K562 (cell line): ENCODE results near the gene ID4. TPM values are rescaled to one million over a fixed set of nuclear protein-coding genes. Genes with fewer than 3 reads are reported as not detected.

ENCODE experiments used
- ATAC-seq: fragments of 200-7000 bp; cut with Tn5 transposase; 3 replicates; pipeline ENCODE4 v1.9.1; 2020; ENCODE audit warnings: moderate library complexity
- BruUV-seq: library from RNA; stranded (reverse); fragments of 400-500 nt; replicated peaks from 2 replicates; lab custom pipeline; 2021; lab: Mats Ljungman, UMichigan
- CTCF ChIA-PET: fragments of 300-600 bp; formaldehyde crosslinking; extraction: SDS; loops from one replicate; lab custom pipeline; 2021; ENCODE audit warnings: low intra/inter-chr PET ratio; lab: Yijun Ruan, JAX
- POLR2A ChIA-PET: fragments of 300-600, 350-650 bp; sonication (Branson Sonifier 250); formaldehyde crosslinking; extraction: SDS; loops from one replicate; lab custom pipeline; 2021; ENCODE audit warnings: antibody characterized with exemption, inconsistent platforms; lab: Yijun Ruan, JAX
- DNase-seq, 4 experiments: peaks; one replicate each; pipeline versions ENCODE4 v3.0.0 to v3.0.0-alpha.2; 2011 to 2018; ENCODE audit warnings: low spot score in 3 of 4, mixed read lengths in 3 of 4; ENCODE audit errors: extremely low read depth in 1 of 4
- FAIRE-seq: peaks from 2 replicates; lab custom pipeline; 2011; peaks lifted over from hg19 to GRCh38; lab: Jason Lieb, UNC
- H2AFZ ChIP-seq: 2 replicates; pipeline ENCODE4 v1.6.0; 2011; ENCODE audit warnings: low read depth, low read length, control low read depth, inconsistent platforms
- H3K27ac ChIP-seq: fragments of 200-600 bp; 3 replicates; pipeline ENCODE4 v1.8.0; 2011; ENCODE audit warnings: low read depth, mild to moderate bottlenecking, control low read depth, inconsistent platforms, low read length, moderate library complexity, mixed read lengths; ENCODE audit errors: extremely low read depth
- H3K27me3 ChIP-seq, 2 experiments: fragments of 300-600 bp in 1 of 2; 2 replicates in 1 of 2; 3 replicates in 1 of 2; pipeline versions ENCODE4 v1.6.0 to v1.8.0; 2011; ENCODE audit warnings: inconsistent platforms in 2 of 2, low read length in 2 of 2, mild to moderate bottlenecking in 1 of 2, mixed read lengths in 1 of 2, moderate library complexity in 1 of 2; ENCODE audit not compliant: control insufficient read depth in 2 of 2, insufficient read depth in 2 of 2
- H3K36me3 ChIP-seq: fragments of 300-600 bp; 3 replicates; pipeline ENCODE4 v1.8.0; 2011; ENCODE audit warnings: mild to moderate bottlenecking, low read length, inconsistent platforms; ENCODE audit not compliant: control insufficient read depth, insufficient read depth
- H3K4me1 ChIP-seq, 2 experiments: fragments of 200-600 bp in 1 of 2; replicated peaks in 1 of 2; 2 replicates in 1 of 2; 3 replicates in 1 of 2; pipeline versions ENCODE4 v1.5.1 to v1.8.0; 2011; ENCODE audit warnings: inconsistent platforms in 2 of 2, low read length in 2 of 2, mild to moderate bottlenecking in 1 of 2, mixed read lengths in 1 of 2, moderate library complexity in 1 of 2; ENCODE audit not compliant: control insufficient read depth in 2 of 2, insufficient read depth in 2 of 2
- H3K4me2 ChIP-seq: 2 replicates; pipeline ENCODE4 v1.6.1; 2011; ENCODE audit warnings: low read length, control low read depth, inconsistent platforms, mixed read lengths; ENCODE audit not compliant: insufficient read depth
- H3K4me3 ChIP-seq: fragments of 200-600 bp; sonication (generic), shearing (Covaris generic); 2 replicates; pipeline ENCODE4 v1.5.1; 2016; ENCODE audit warnings: control low read depth, inconsistent platforms
- H3K79me2 ChIP-seq: fragments of 200-600 bp; 3 replicates; pipeline ENCODE4 v1.8.0; 2011; ENCODE audit warnings: low read length, inconsistent platforms; ENCODE audit not compliant: control insufficient read depth, insufficient read depth
- H3K9ac ChIP-seq, 2 experiments: 2 replicates each; pipeline versions ENCODE4 v1.6.0 to v1.6.1; 2011; ENCODE audit warnings: low read depth in 2 of 2, low read length in 2 of 2, control low read depth in 1 of 2, inconsistent platforms in 1 of 2, mild to moderate bottlenecking in 1 of 2, mixed read lengths in 1 of 2; ENCODE audit not compliant: insufficient read depth in 1 of 2
- H3K9me1 ChIP-seq: one replicate; pipeline ENCODE4 v1.6.0; 2011; ENCODE audit warnings: inconsistent platforms, mild to moderate bottlenecking, low read length, moderate library complexity; ENCODE audit not compliant: control insufficient read depth, insufficient read depth
- H3K9me3 ChIP-seq: replicated peaks from 2 replicates; pipeline ENCODE4 v1.5.1; 2011; ENCODE audit warnings: low read depth, low read length, inconsistent platforms; ENCODE audit not compliant: control insufficient read depth, insufficient read depth
- H4K20me1 ChIP-seq: replicated peaks from 2 replicates; pipeline ENCODE4 v1.6.1; 2011; ENCODE audit warnings: low read length, inconsistent platforms, mixed read lengths; ENCODE audit not compliant: control insufficient read depth, insufficient read depth
- CBX8 ChIP-seq: fragments of 200-600 bp; sonication (generic); IDR thresholded peaks from 2 replicates; pipeline ENCODE4 v1.6.1; 2012; ENCODE audit warnings: borderline replicate concordance, mixed run types, low read depth, mild to moderate bottlenecking, moderate library complexity, mixed read lengths, low read length, control low read depth, inconsistent platforms; ENCODE audit not compliant: poor library complexity, severe bottlenecking; ENCODE audit errors: extremely low read depth
- CGGBP1 ChIP-seq: fragments of 250-450 bp; sonication (Bioruptor Pico); IDR thresholded peaks from 2 replicates; pipeline ENCODE4 v1.9.0; 2021; ENCODE audit warnings: mild to moderate bottlenecking
- ELF2 ChIP-seq: fragments of 250-450 bp; sonication (Bioruptor Pico); IDR thresholded peaks from 2 replicates; pipeline ENCODE4 v1.5.0; 2021; ENCODE audit warnings: mild to moderate bottlenecking
- ERF ChIP-seq: fragments of 450-650 bp; formaldehyde crosslinking; IDR thresholded peaks from 2 replicates; pipeline ENCODE4 v1.4.0; 2020; ENCODE audit warnings: mild to moderate bottlenecking, mixed read lengths
- POLR3G ChIP-seq: IDR thresholded peaks from 2 replicates; pipeline ENCODE4 v1.6.1; 2011; ENCODE audit not compliant: insufficient read length, insufficient replicate concordance; ENCODE audit errors: extremely low read depth
- TEAD4 ChIP-seq, 2 experiments: sonication (generic) in 1 of 2; formaldehyde crosslinking in 1 of 2; IDR thresholded peaks; 2 replicates each; pipeline versions ENCODE4 v1.6.1 to v1.8.0; 2012 to 2022; ENCODE audit warnings: borderline replicate concordance in 1 of 2, inconsistent platforms in 1 of 2, low read length in 1 of 2, mild to moderate bottlenecking in 1 of 2, missing genetic modification reagents in 1 of 2
- TFAP4 ChIP-seq: sonication (generic); formaldehyde crosslinking; IDR thresholded peaks from 2 replicates; pipeline ENCODE4 v1.8.0; 2022; ENCODE audit warnings: missing genetic modification reagents, mild to moderate bottlenecking, moderate library complexity, borderline replicate concordance
- WGBS: fragments of 100-300 bp; shearing (Covaris generic); methylation state at CpG from one replicate; pipeline ENCODE4 v1.1.6; 2016; ENCODE audit warnings: low coverage, mixed read lengths; ENCODE audit not compliant: insufficient coverage; ENCODE audit errors: missing lambda C conversion rate; 5-methylcytosine and 5-hydroxymethylcytosine counted together
- in situ Hi-C: fragments of 300-500 bp; cut with MboI; formaldehyde crosslinking; loops from 4 replicates; pipeline ENCODE4 v1.15.0; 2018; ENCODE audit warnings: inconsistent platforms, mixed read lengths
- intact Hi-C: fragments of 100-400 bp; cut with micrococcal nuclease; formaldehyde crosslinking; loops from 2 replicates; pipeline ENCODE4 v1.14.2; 2022
- polyA plus RNA-seq, 8 experiments: library from polyadenylated mRNA; depleted of rRNA in 4 of 8; stranded (reverse) in 5 of 8; unstranded in 3 of 8; fragments of >200 nt; fragmentation: Nextera tagmentation in 2 of 8; fragmentation: Illumina TruSeq in 1 of 8; extraction: Ambion mirVana in 2 of 8; extraction: Trizol in 1 of 8; gene quantifications; 2 replicates each; pipeline versions ENCODE4 v1.2.1 to v1.2.3, GENCODE V29; 2011 to 2014; ENCODE audit warnings: inconsistent platforms in 1 of 8, missing spikeins in 1 of 8
- total RNA-seq, 7 experiments: library from RNA; depleted of rRNA in 6 of 7; stranded (reverse); fragments of >200 nt in 6 of 7; fragmentation: Illumina TruSeq in 2 of 7; extraction: Trizol in 2 of 7; gene quantifications; 2 replicates each; pipeline versions ENCODE4 v1.2.1 to v1.2.3, GENCODE V29; 2011 to 2021; ENCODE audit warnings: low replicate concordance in 1 of 7
- TF ChIP-seq, protein P1 (sequence below): sonication (generic); formaldehyde crosslinking; IDR thresholded peaks from 2 replicates; pipeline ENCODE4 v1.8.1; 2022; ENCODE audit warnings: missing genetic modification reagents
- TF ChIP-seq, protein P2 (sequence below): fragments of 200-400 bp; formaldehyde crosslinking; IDR thresholded peaks from 2 replicates; pipeline ENCODE4 v1.6.1; 2017; ENCODE audit warnings: mild to moderate bottlenecking, low read depth, low read length, moderate library complexity
- TF ChIP-seq, protein P3 (sequence below): fragments of 450-650 bp; IDR thresholded peaks from 2 replicates; pipeline ENCODE4 v1.6.1; 2016; ENCODE audit warnings: antibody characterized with exemption

Gene ID4
- total and polyA plus RNA-seq, 9 of the 15 experiments (the other 6 are each of a cell fraction or from before 2014, with no cell fraction given) = not detected

GRCh38 chr6:19812512-19813119, 24.6 kb upstream of the ID4 start (continued):
- TF ChIP-seq, protein P1, sequence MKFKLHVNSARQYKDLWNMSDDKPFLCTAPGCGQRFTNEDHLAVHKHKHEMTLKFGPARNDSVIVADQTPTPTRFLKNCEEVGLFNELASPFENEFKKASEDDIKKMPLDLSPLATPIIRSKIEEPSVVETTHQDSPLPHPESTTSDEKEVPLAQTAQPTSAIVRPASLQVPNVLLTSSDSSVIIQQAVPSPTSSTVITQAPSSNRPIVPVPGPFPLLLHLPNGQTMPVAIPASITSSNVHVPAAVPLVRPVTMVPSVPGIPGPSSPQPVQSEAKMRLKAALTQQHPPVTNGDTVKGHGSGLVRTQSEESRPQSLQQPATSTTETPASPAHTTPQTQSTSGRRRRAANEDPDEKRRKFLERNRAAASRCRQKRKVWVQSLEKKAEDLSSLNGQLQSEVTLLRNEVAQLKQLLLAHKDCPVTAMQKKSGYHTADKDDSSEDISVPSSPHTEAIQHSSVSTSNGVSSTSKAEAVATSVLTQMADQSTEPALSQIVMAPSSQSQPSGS (CRISPR knock-in tag) = no peak

- Histone ChIP-seq H3K27ac (no peak overlapping the region), H3K4me3 (no peak overlapping the region), H3K9ac (no peak overlapping the region), H3K79me2 (no peaks in the 10 kb centered on the region), H4K20me1 (no peaks in the 10 kb centered on the region), H3K9me3 (no peaks in the 10 kb centered on the region), H3K27me3 (no peaks in the 10 kb centered on the region; a peak in 1 of 5 replicates), H2AFZ (no peak overlapping the region), H3K4me2 (no peak overlapping the region), H3K4me1 (no peaks in the 10 kb centered on the region), H3K9me1 (no peaks in the 10 kb centered on the region), H3K36me3 (no peaks in the 10 kb centered on the region)
- intact Hi-C loops (no loop called here), in situ Hi-C loops (no loop called here)
- FAIRE-seq (no peak), DNase-seq (no peak), ATAC-seq (no peak)
- BruUV-seq = no TSS peak
- TF ChIP-seq POLR3G (no peak), CGGBP1 (CRISPR knock-in tag) (no peak), ELF2 (CRISPR knock-in tag) (no peak), TFAP4 (no peak), TEAD4 (IDR thresholded peaks at IDR 0.05; ENCODE audit: low read length) (no peak), TEAD4 (CRISPR knock-in tag; IDR thresholded peaks at IDR 0.05; ENCODE audit: borderline replicate concordance) (no peak), ERF (CRISPR knock-in tag) (no peak), CBX8 (no peak)
- TF ChIP-seq, protein P2, sequence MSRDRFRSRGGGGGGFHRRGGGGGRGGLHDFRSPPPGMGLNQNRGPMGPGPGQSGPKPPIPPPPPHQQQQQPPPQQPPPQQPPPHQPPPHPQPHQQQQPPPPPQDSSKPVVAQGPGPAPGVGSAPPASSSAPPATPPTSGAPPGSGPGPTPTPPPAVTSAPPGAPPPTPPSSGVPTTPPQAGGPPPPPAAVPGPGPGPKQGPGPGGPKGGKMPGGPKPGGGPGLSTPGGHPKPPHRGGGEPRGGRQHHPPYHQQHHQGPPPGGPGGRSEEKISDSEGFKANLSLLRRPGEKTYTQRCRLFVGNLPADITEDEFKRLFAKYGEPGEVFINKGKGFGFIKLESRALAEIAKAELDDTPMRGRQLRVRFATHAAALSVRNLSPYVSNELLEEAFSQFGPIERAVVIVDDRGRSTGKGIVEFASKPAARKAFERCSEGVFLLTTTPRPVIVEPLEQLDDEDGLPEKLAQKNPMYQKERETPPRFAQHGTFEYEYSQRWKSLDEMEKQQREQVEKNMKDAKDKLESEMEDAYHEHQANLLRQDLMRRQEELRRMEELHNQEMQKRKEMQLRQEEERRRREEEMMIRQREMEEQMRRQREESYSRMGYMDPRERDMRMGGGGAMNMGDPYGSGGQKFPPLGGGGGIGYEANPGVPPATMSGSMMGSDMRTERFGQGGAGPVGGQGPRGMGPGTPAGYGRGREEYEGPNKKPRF = no peak
- TF ChIP-seq, protein P3, sequence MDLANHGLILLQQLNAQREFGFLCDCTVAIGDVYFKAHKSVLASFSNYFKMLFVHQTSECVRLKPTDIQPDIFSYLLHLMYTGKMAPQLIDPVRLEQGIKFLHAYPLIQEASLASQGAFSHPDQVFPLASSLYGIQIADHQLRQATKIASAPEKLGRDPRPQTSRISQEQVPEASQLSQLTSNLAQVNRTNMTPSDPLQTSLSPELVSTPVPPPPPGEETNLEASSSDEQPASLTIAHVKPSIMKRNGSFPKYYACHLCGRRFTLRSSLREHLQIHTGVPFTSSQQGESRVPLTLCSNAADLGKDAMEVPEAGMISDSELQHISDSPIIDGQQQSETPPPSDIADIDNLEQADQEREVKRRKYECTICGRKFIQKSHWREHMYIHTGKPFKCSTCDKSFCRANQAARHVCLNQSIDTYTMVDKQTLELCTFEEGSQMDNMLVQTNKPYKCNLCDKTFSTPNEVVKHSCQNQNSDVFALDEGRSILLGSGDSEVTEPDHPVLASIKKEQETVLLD = no peak
- WGBS = 0% methylated on average over 2 of the region's 2 CpGs
- ChIA-PET CTCF (no interaction called here), POLR2A (no interaction called here)
Observed at GRCh38 chr6:19818805-19819204, 18.4 kb upstream of the ID4 start.
